NT2/D1 (cell line): Measurements from ENCODE around the gene TTLL1.
"Not testable (repeated sequence)": the region's sequence is repeated elsewhere in the genome, so short reads cannot be mapped to it uniquely, and the experiment has no call there.

Experiments
- DNase-seq: peaks from one replicate; pipeline ENCODE4 v3.0.0-alpha.2; 2011; ENCODE audit warnings: low read depth, low spot score
- H3K27me3 ChIP-seq: 2 replicates; pipeline ENCODE4 v1.6.0; 2011; ENCODE audit warnings: mild to moderate bottlenecking; ENCODE audit not compliant: insufficient read length, insufficient read depth
- H3K36me3 ChIP-seq: 2 replicates; pipeline ENCODE4 v1.6.1; 2011; ENCODE audit warnings: mild to moderate bottlenecking, low read length, mixed read lengths; ENCODE audit not compliant: insufficient read depth, insufficient read length
- H3K4me1 ChIP-seq: 2 replicates; pipeline ENCODE4 v1.5.1; 2011; ENCODE audit not compliant: insufficient read depth, insufficient read length
- H3K4me3 ChIP-seq: 2 replicates; pipeline ENCODE4 v1.5.1; 2011; ENCODE audit warnings: low read depth; ENCODE audit not compliant: insufficient read length
- H3K9ac ChIP-seq: 2 replicates; pipeline ENCODE4 v1.6.0; 2011; ENCODE audit warnings: low read depth; ENCODE audit not compliant: insufficient read length
- H3K9me3 ChIP-seq: 2 replicates; pipeline ENCODE4 v1.5.1; 2011; ENCODE audit warnings: mild to moderate bottlenecking, low read length; ENCODE audit not compliant: insufficient read depth
- SUZ12 ChIP-seq: IDR thresholded peaks from 2 replicates; pipeline ENCODE4 v1.6.1; 2011; ENCODE audit not compliant: insufficient read length, insufficient read depth; ENCODE audit errors: extremely low read depth
- YY1 ChIP-seq: IDR thresholded peaks from 2 replicates; pipeline ENCODE4 v1.6.1; 2011; ENCODE audit not compliant: insufficient read length, insufficient read depth
- ZNF274 ChIP-seq: IDR thresholded peaks from 2 replicates; pipeline ENCODE4 v1.6.1; 2011; ENCODE audit warnings: mild to moderate bottlenecking, low read depth, low read length

The TTLL1 gene

DNA sequence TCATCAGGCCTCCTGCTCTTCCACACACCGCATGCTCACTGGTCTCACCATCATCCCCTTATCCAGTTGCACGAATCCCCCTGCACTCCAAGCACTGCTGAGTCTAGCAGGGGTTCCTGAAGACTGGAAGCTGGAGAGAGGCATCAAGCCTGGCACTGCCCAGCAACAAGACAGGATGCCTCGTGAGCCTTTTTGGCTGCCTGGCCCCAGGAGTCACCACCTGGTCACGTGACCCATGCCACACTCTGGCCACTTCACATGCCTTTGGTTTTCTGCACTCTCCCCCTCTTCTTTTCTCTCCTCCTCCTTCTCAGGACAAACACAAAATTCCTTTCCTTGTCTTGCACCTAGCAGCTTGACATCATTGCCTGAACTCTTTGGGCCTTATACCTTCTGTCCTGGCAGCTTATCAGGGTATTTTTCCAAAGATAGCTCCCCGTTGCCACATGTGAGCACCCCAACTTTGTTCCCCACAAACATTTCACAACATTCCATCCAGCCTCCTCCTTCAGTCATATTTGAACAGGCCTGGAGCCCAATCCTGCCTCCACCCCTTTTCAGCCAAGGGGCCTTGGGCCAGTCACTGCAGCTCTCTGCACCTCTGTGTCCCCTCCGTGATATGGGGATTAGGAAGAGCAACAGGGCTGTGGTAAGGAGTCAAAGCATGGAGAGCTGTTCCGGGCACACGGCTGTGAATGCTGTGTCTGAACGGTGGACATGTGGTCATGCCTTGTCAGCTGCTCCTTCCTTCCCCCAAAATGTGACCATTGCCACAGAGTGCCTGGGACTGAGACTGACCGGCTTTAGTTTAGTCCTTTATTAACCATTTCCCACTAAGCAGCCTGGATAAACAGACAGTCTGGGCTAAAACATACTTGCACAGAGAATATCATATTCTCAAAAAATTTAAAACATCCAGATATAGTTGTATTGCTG lies 71.4 kb downstream of the TTLL1 start:
- peaks cover 2% of the 10 kb centered on the region for H3K27me3 ChIP-seq
- H3K9ac ChIP-seq: no peak overlapping the region
- no peak overlapping the region for H3K4me3 ChIP-seq
- peaks cover 4% of the 10 kb centered on the region for H3K4me1 ChIP-seq
- no peaks in the 10 kb centered on the region for H3K36me3 ChIP-seq
- TF ChIP-seq YY1 (no peak), ZNF274 (no peak)
- peaks cover 7% of the 10 kb centered on the region; the same call in 1 of the 2 replicates for H3K9me3 ChIP-seq
- DNase-seq: no peak

DNA sequence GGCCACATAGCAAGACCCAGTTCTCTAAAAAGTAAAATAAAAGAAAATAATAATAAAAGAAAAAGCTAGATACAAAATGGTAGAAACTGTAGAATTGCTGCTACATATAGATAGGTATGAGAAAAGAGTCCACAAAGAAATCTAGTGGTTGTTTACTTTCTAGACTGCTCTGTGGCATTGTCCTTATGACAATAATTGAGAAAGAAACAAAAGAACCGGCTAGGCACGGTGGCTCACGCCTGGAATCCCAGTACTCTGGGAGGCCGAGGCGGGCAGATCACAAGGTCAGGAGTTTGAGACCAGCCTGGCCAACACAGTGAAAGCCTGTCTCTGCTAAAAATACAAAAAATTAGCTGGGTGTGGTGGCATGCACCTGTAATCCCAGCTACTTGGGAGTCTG lies 73.0 kb downstream of the TTLL1 start:
- H3K36me3 ChIP-seq, H3K9me3 ChIP-seq, H3K9ac ChIP-seq, H3K4me1 ChIP-seq, H3K27me3 ChIP-seq, DNase-seq, H3K4me3 ChIP-seq: not testable (repeated sequence)

DNA sequence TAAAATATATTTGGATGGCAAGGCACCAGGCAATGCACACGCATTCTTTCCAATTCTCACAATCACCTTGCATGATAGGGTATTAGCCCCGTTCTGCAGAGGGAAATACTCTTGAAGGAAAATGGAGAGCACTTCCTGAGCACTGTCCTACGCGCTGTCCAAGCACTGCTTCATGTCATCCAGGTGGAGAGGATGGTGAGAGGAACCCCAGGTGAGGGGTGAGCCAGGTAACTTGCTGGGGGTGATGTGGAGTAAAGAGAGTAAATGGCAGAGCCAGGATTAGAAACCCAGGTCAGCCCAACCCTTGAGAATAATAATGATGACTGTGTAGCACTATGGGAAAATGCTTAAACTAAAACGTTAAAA lies 73.5 kb downstream of the TTLL1 start:
- H3K4me3 ChIP-seq: peak overlapping the region; percentile 35
- no peak for DNase-seq
- H3K9ac ChIP-seq: peak overlapping the region; percentile 80
- TF ChIP-seq YY1 (no peak), ZNF274 (no peak), SUZ12 (no peak)
- H3K27me3 ChIP-seq: peaks cover 2% of the 10 kb centered on the region
- peaks cover 7% of the 10 kb centered on the region; the same call in 1 of the 2 replicates for H3K9me3 ChIP-seq
- H3K4me1 ChIP-seq: peaks cover 8% of the 10 kb centered on the region
- no peaks in the 10 kb centered on the region for H3K36me3 ChIP-seq

DNA sequence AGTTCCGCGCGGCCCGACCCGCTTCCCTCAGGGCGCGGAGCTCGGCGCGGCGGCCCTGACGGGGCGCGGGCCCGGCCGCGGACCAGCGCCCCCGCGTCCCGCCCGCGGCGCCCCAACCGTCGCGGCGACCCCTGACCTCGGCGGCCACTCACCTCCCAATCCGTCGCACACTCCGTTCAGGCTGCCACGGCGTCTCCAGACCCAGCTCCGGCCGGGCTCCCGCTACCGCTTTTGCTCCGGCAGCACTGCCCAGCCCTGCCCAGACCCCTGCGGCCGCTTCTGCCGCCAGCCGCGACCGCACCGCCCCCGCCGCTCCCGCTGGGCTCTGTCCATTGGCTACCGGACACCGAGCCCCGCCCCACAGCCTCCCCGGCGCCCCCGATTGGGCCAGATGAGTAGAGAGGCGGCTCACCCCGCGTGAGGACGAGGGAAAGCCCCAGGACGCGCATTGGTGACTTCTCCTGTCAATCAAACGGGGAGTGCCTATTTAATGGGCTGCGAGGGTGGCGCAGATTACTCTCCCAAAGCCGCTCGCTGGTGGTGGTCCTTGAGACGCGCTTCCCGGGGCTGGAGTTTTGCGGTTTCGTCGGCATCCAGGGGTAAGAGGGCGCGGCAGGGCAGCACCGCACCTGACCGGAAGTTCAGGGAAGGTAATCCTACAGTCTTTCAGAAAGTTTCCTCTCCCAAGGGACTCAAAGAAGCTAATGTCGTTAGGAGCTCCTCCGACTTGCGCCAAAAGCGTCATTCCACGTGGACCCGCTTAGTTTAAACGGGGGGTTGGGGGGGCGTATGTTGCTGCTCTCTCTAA lies 74.1 kb downstream of the TTLL1 start, which contains the start of gene PACSIN2:
Gene PACSIN2 (minus strand): TSS at position 281 of the 808 bp plus-strand sequence. CDS start 103,069 bp downstream, outside the sequence.
- peak; percentile 91 for DNase-seq
- H3K4me1 ChIP-seq: peaks cover 8% of the 10 kb centered on the region
- no peaks in the 10 kb centered on the region for H3K36me3 ChIP-seq
- peaks cover 7% of the 10 kb centered on the region; the same call in 1 of the 2 replicates for H3K9me3 ChIP-seq
- TF ChIP-seq YY1 (no peak), ZNF274 (no peak), SUZ12 (no peak)
- H3K27me3 ChIP-seq: peaks cover 2% of the 10 kb centered on the region
- H3K9ac ChIP-seq: peak within 1 kb of the TSS; percentile 82
- peak within 1 kb of the TSS; percentile 80 for H3K4me3 ChIP-seq

DNA sequence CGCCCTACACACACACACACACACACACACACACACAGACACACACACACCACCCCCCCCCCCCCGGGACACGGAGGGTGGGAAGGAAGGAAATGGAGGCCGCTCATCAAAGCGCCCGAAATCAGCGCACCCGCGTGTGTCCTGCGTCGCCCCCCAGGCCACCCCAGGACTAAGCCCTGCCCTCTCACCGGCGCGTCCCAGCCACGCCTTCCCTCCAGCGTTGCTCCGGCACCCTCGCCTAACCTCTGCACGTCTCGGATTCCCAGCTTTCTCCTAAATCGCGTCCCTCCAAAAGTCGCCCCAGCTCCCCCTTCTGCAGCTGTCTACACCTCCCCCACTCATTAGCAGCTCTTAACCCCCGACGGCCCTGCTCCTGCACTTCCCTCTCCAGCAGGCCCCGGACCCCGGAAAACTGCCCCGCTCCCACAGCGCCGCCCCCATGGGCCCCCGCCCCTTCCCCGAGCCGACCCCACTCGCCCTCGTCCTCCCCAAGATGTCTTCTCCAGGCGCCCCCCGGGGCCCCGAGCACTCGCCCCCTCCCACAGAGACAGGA lies 74.8 kb downstream of the TTLL1 start:
- DNase-seq: peak; percentile 36
- H3K4me1 ChIP-seq: peaks cover 8% of the 10 kb centered on the region
- peak overlapping the region; percentile 80 for H3K4me3 ChIP-seq
- peaks cover 2% of the 10 kb centered on the region for H3K27me3 ChIP-seq
- H3K9me3 ChIP-seq: peaks cover 7% of the 10 kb centered on the region; the same call in 1 of the 2 replicates
- no peak for TF ChIP-seq ZNF274
- no peak for TF ChIP-seq YY1
- no peak for TF ChIP-seq SUZ12
- H3K36me3 ChIP-seq: no peaks in the 10 kb centered on the region
- peak overlapping the region; percentile 82 for H3K9ac ChIP-seq

DNA sequence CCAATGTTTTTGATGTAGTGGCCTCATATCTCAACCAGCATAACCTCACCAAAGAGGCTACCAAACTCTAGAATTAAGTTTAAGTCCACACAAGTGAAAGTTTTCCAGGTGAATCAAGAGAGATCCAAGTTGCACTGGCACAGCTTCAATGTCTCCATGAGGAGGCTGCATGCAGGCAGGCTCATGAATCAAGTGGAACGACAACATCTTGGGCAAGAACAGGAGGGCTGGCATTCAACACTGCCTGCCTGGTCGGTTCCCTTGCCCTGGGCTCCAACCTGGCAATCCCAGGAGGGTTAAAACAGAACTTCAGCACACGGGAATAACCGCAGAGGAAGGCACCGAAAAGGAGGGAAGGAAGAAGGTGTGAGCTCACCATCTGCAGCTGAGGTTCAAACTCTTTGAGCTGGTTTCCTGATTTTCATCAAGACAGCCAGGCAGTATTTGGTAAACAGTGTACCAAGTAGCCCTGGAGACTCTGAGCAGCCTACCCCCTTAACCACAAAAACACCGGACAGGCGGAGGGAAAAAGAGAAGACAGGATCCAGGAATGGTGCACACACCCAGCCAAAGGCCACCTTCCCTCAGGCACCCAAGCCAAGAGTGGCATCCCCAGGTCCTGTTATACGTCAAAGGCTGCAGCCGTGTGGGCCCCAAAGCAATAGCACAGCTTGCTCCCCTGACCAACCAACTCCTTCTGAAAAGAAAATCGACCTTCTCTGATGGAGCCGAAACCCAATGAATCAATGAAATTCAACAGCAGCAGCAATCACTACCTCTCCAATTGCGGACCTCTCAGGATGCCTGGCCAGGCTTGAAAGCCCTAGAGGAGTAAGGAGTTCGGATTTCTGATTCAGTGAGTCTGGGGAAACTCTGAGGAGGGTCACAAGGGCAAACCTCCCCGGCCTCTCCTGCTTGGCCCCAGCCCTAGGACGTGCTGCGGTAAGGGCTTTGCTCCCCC lies 75.6 kb downstream of the TTLL1 start:
- Histone ChIP-seq H3K4me3 (peak overlapping the region; percentile 80), H3K4me1 (peaks cover 8% of the 10 kb centered on the region)

DNA sequence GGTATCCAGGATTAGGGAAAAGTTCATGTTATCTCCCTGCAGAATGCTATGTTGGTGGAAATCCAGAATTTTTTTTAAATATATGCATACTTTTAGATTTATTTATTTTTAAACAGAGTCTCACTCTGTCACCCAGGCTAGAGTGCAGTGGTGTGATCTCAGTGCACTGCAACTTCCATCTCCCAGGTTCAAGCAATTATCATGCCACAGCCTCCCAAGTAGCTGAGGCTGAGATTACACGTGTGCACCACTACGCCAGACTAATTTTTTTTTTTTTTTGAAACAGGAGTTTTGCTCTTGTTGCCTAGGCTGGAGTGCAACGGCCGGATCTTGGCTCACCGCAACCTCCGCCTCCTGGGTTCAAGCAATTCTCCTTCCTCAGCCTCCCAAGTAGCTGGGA lies 76.8 kb downstream of the TTLL1 start:
- no peak for TF ChIP-seq SUZ12
- no peak for TF ChIP-seq YY1
- TF ChIP-seq ZNF274: no peak
- peaks cover 2% of the 10 kb centered on the region for H3K27me3 ChIP-seq
- H3K4me3 ChIP-seq: no peak overlapping the region
- H3K9me3 ChIP-seq: peaks cover 2% of the 10 kb centered on the region; the same call in 1 of the 2 replicates
- H3K9ac ChIP-seq: no peak overlapping the region
- H3K36me3 ChIP-seq: no peaks in the 10 kb centered on the region
- peaks cover 8% of the 10 kb centered on the region for H3K4me1 ChIP-seq
- DNase-seq: no peak

More for the DNA sequence above, 75.6 kb downstream of the TTLL1 start:
- Histone ChIP-seq H3K9ac (peak overlapping the region; percentile 82), H3K36me3 (no peaks in the 10 kb centered on the region), H3K27me3 (peaks cover 2% of the 10 kb centered on the region), H3K9me3 (peaks cover 7% of the 10 kb centered on the region; the same call in 1 of the 2 replicates)
- DNase-seq: no peak
- no peak for TF ChIP-seq YY1
- no peak for TF ChIP-seq ZNF274
- TF ChIP-seq SUZ12: no peak
